CD14-positive monocyte (primary cell): ENCODE results near the gene NKD2. TPM values are rescaled to one million over a fixed set of nuclear protein-coding genes. Genes with fewer than 3 reads are reported as not detected.
A peak's percentile ranks its signal among the peaks of the same experiment; 100 is the strongest.

Experiments
- DNase-seq, 3 donors: peaks; one replicate each; pipeline ENCODE4 v3.0.0-alpha.2; 2011 to 2022
- H2AFZ ChIP-seq: 2 replicates; pipeline ENCODE4 v1.6.0; 2012; ENCODE audit warnings: mild to moderate bottlenecking, low read depth, low read length, inconsistent platforms; ENCODE audit not compliant: insufficient read depth, poor library complexity, severe bottlenecking
- H3K27ac ChIP-seq, 2 donors: 1 replicate in 1 of 2; 2 replicates in 1 of 2; pipeline ENCODE4 v1.5.1; 2012 to 2013; ENCODE audit warnings: low read length in 2 of 2, control low read depth in 1 of 2, inconsistent platforms in 1 of 2, low read depth in 1 of 2, mild to moderate bottlenecking in 1 of 2
- H3K27me3 ChIP-seq, 2 donors: one replicate each; pipeline versions ENCODE4 v1.6.0 to v1.6.1; 2011 to 2013; ENCODE audit warnings: low read length in 2 of 2; ENCODE audit not compliant: control insufficient read depth in 2 of 2, insufficient read depth in 2 of 2
- H3K36me3 ChIP-seq, 2 donors: replicated peaks in 1 of 2; 1 replicate in 1 of 2; 2 replicates in 1 of 2; pipeline versions ENCODE4 v1.5.1 to v1.6.1; 2012 to 2013; ENCODE audit warnings: low read length in 2 of 2, control low read depth in 1 of 2, inconsistent platforms in 1 of 2, mild to moderate bottlenecking in 1 of 2; ENCODE audit not compliant: insufficient read depth in 2 of 2, control insufficient read depth in 1 of 2
- H3K4me1 ChIP-seq, 2 donors: 1 replicate in 1 of 2; 2 replicates in 1 of 2; pipeline versions ENCODE4 v1.5.1 to v1.6.1; 2012 to 2013; ENCODE audit warnings: low read length in 2 of 2, control low read depth in 1 of 2, inconsistent platforms in 1 of 2, mild to moderate bottlenecking in 1 of 2, moderate library complexity in 1 of 2; ENCODE audit not compliant: insufficient read depth in 2 of 2, control insufficient read depth in 1 of 2
- H3K4me2 ChIP-seq: replicated peaks from 2 replicates; pipeline ENCODE3; 2012; ENCODE audit warnings: low read length, moderate library complexity, mild to moderate bottlenecking; ENCODE audit not compliant: poor library complexity, severe bottlenecking; ENCODE audit errors: extremely low read depth
- H3K4me3 ChIP-seq, 3 experiments: fragments of 200-600 bp in 1 of 3; sonication (generic) in 1 of 3; replicated peaks in 1 of 3; 1 replicate in 2 of 3; 2 replicates in 1 of 3; pipeline ENCODE4 v1.5.1; 2011 to 2013; ENCODE audit warnings: low read length in 3 of 3, mild to moderate bottlenecking in 3 of 3, control low read depth in 2 of 3, low read depth in 2 of 3, inconsistent platforms in 1 of 3, moderate library complexity in 1 of 3
- H3K79me2 ChIP-seq: 2 replicates; pipeline ENCODE4 v1.6.0; 2012; ENCODE audit warnings: mild to moderate bottlenecking, control low read depth, inconsistent platforms, low read length, moderate library complexity; ENCODE audit not compliant: insufficient read depth
- H3K9ac ChIP-seq: 2 replicates; pipeline ENCODE4 v1.6.0; 2017; ENCODE audit warnings: low read length, mild to moderate bottlenecking; ENCODE audit not compliant: insufficient read depth, poor library complexity, severe bottlenecking
- H3K9me3 ChIP-seq, 2 donors: replicated peaks in 1 of 2; 1 replicate in 1 of 2; 2 replicates in 1 of 2; pipeline versions ENCODE4 v1.5.1 to v1.6.1; 2012 to 2013; ENCODE audit warnings: low read length in 2 of 2, control low read depth in 1 of 2; ENCODE audit not compliant: control insufficient read depth in 1 of 2, insufficient read depth in 1 of 2
- H4K20me1 ChIP-seq: 2 replicates; pipeline ENCODE4 v1.6.0; 2012; ENCODE audit warnings: mild to moderate bottlenecking, low read length, control low read depth, moderate library complexity; ENCODE audit not compliant: insufficient read depth
- H3K27ac Mint-ChIP-seq, 7 donors: one replicate each; pipeline ENCODE4 v1.8.0; 2020; ENCODE audit warnings: mild to moderate bottlenecking in 7 of 7, mixed read lengths in 7 of 7, moderate library complexity in 6 of 7, inconsistent platforms in 2 of 7
- H3K27me3 Mint-ChIP-seq, 3 donors: one replicate each; pipeline ENCODE4 v1.8.0; 2021 to 2022; ENCODE audit warnings: low read depth in 3 of 3, mild to moderate bottlenecking in 3 of 3, mixed read lengths in 3 of 3, moderate library complexity in 3 of 3, inconsistent platforms in 1 of 3
- H3K36me3 Mint-ChIP-seq, 2 donors: one replicate each; pipeline ENCODE4 v1.8.0; 2020; ENCODE audit warnings: mixed read lengths in 2 of 2, inconsistent platforms in 1 of 2, mild to moderate bottlenecking in 1 of 2
- H3K4me1 Mint-ChIP-seq: one replicate; pipeline ENCODE4 v1.8.0; 2020; ENCODE audit warnings: mild to moderate bottlenecking, mixed read lengths
- H3K4me3 Mint-ChIP-seq, 2 donors: one replicate each; pipeline ENCODE4 v1.8.0; 2020; ENCODE audit warnings: mild to moderate bottlenecking in 2 of 2, mixed read lengths in 2 of 2, moderate library complexity in 1 of 2
- H3K9me3 Mint-ChIP-seq, 7 donors: one replicate each; pipeline ENCODE4 v1.8.0; 2020 to 2022; ENCODE audit warnings: mixed read lengths in 7 of 7, mild to moderate bottlenecking in 6 of 7, moderate library complexity in 6 of 7, inconsistent platforms in 2 of 7
- WGBS: methylation state at CpG from one replicate; pipeline ENCODE4 v1.1.5; 2013; ENCODE audit warnings: missing lambda C conversion rate; ENCODE audit not compliant: insufficient coverage; 5-methylcytosine and 5-hydroxymethylcytosine counted together
- intact Hi-C, 2 donors: fragments of 100-400 bp; cut with micrococcal nuclease; formaldehyde crosslinking; loops; one replicate each; pipeline versions ENCODE4 v1.15.0 to v1.15.1; 2023
- polyA plus RNA-seq, 3 donors: library from polyadenylated mRNA; depleted of rRNA in 1 of 3; unstranded in 2 of 3; stranded (reverse) in 1 of 3; fragments of 300-500 nt in 2 of 3; fragments of >200 nt in 1 of 3; fragmentation: Illumina TruSeq in 2 of 3; gene quantifications; 1 replicate in 2 of 3; 2 replicates in 1 of 3; pipeline ENCODE4 v1.2.3, GENCODE V29; 2012 to 2021
- TF ChIP-seq, protein P1 (sequence below): fragments of 200-600 bp; IDR thresholded peaks from one replicate; pipeline ENCODE4 v1.8.0; 2022; ENCODE audit warnings: antibody characterized with exemption, mild to moderate bottlenecking

Gene NKD2
- polyA plus RNA-seq, 3 donors = not detected

- no peaks in the 10 kb centered on the region for H3K9me3 ChIP-seq
- WGBS = no CpG with 5 or more reads among the region's 3 CpGs
- peaks cover 0 to 5% of the 10 kb centered on the region in 2 donors for H3K27me3 ChIP-seq
- TF ChIP-seq, protein P1, sequence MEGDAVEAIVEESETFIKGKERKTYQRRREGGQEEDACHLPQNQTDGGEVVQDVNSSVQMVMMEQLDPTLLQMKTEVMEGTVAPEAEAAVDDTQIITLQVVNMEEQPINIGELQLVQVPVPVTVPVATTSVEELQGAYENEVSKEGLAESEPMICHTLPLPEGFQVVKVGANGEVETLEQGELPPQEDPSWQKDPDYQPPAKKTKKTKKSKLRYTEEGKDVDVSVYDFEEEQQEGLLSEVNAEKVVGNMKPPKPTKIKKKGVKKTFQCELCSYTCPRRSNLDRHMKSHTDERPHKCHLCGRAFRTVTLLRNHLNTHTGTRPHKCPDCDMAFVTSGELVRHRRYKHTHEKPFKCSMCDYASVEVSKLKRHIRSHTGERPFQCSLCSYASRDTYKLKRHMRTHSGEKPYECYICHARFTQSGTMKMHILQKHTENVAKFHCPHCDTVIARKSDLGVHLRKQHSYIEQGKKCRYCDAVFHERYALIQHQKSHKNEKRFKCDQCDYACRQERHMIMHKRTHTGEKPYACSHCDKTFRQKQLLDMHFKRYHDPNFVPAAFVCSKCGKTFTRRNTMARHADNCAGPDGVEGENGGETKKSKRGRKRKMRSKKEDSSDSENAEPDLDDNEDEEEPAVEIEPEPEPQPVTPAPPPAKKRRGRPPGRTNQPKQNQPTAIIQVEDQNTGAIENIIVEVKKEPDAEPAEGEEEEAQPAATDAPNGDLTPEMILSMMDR = no peak
- no peak overlapping the region for H3K4me3 ChIP-seq
- no peaks in the 10 kb centered on the region for H3K36me3 Mint-ChIP-seq
- H3K4me2 ChIP-seq = no peak overlapping the region
- peaks cover 0 to 28% (median 14%) of the 10 kb centered on the region in 7 donors for H3K9me3 Mint-ChIP-seq
- no peaks in the 10 kb centered on the region for H4K20me1 ChIP-seq
- H3K4me1 Mint-ChIP-seq = peaks cover under 1% of the 10 kb centered on the region
- H3K4me1 ChIP-seq = no peaks in the 10 kb centered on the region
- DNase-seq = no peak
- intact Hi-C loops = no loop called here
- no peak overlapping the region for H3K9ac ChIP-seq
- H2AFZ ChIP-seq = no peak overlapping the region
- H3K79me2 ChIP-seq = no peaks in the 10 kb centered on the region
- no peak overlapping the region for H3K27ac ChIP-seq
- H3K36me3 ChIP-seq = no peaks in the 10 kb centered on the region
- peaks cover 9 to 17% (median 16%) of the 10 kb centered on the region in 3 donors for H3K27me3 Mint-ChIP-seq
- H3K4me3 Mint-ChIP-seq = no peak overlapping the region
- no peak overlapping the region for H3K27ac Mint-ChIP-seq
Measured at GRCh38 chr5:984774-985173, 23.8 kb upstream of the NKD2 start.

DNA sequence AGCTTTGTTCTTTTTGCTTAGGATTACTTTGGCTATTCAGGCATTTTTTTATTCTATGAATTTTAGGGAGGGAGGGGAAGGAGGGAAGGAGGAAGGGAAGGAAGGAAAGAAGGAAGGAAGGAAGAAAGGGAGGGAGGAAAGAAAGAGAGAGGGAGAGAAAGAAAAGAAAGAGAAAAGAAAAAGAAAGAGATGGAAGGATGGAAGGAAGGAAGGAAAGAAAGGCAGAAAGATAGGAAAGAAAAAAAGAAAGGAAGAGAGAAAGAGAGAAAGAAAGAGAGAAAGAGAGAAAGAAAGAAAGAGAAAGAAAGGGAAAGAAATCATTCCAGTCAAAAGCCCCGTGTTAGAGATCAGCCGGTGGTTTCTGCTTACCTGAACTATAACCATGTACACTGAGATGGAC, 20.8 kb upstream of the NKD2 start:
- Mint-ChIP-seq H3K27ac (peak overlapping the region in 1 of 7 donors; percentile 26), H3K4me1 (peaks cover 5% of the 10 kb centered on the region), H3K4me3 (no peak overlapping the region), H3K36me3 (no peaks in the 10 kb centered on the region), H3K9me3 (peaks cover 0 to 29% (median 14%) of the 10 kb centered on the region in 7 donors), H3K27me3 (peaks cover 15 to 31% (median 29%) of the 10 kb centered on the region in 3 donors)
- TF ChIP-seq, protein P1 = no peak
- no peak overlapping the region for H3K9ac ChIP-seq
- H3K79me2 ChIP-seq = no peaks in the 10 kb centered on the region
- no peaks in the 10 kb centered on the region for H3K36me3 ChIP-seq
- H3K4me1 ChIP-seq = no peaks in the 10 kb centered on the region
- H3K9me3 ChIP-seq = no peaks in the 10 kb centered on the region
- no peak overlapping the region for H3K27ac ChIP-seq
- H4K20me1 ChIP-seq = no peaks in the 10 kb centered on the region
- no peak overlapping the region for H2AFZ ChIP-seq
- no peak overlapping the region for H3K4me2 ChIP-seq
- peaks cover 0 to 17% of the 10 kb centered on the region in 2 donors for H3K27me3 ChIP-seq
- no peak overlapping the region for H3K4me3 ChIP-seq
- no CpG with 5 or more reads among the region's 2 CpGs for WGBS
- intact Hi-C loops = no loop called here
- no peak for DNase-seq
